Measurements from ENCODE around the gene ADSS1. TPM values are rescaled to one million over a fixed set of nuclear protein-coding genes. Genes with fewer than 3 reads are reported as not detected.

The ADSS1 gene
- total RNA-seq, 1 experiment from 2014 or later, result 9.9 TPM

GRCh38 chr14:104770851-104771272, 46.8 kb downstream of the ADSS1 start:
- H3K79me2 ChIP-seq (ENCODE audit: insufficient read depth, low read length), result no peaks in the 10 kb centered on the region
- peaks cover 3 to 9% of the 10 kb centered on the region in 2 experiments; a peak in 3 of 4 replicates for H3K4me1 ChIP-seq (ENCODE audit: control insufficient read depth in 1 of 2, insufficient read depth in 2 of 2, low read length in 2 of 2)
- H3K9me3 ChIP-seq (ENCODE audit: control insufficient read depth in 1 of 2, insufficient read depth in 1 of 2, low read depth in 1 of 2, low read length in 2 of 2), result peaks cover 0 to 11% of the 10 kb centered on the region in 2 experiments; a peak in 2 of 4 replicates
- no peaks in the 10 kb centered on the region for H3K27me3 ChIP-seq (ENCODE audit: insufficient read depth, low read length)
- no peak overlapping the region for H2AFZ ChIP-seq (ENCODE audit: low read depth, low read length, poor library complexity, severe bottlenecking)
- no peaks in the 10 kb centered on the region for H3K9me2 ChIP-seq (ENCODE audit: insufficient read depth)
- TF ChIP-seq POLR2A (IDR thresholded peaks at IDR 0.05; ENCODE audit: borderline replicate concordance, extremely low read depth, insufficient read depth, insufficient read length), result no peak
- TF ChIP-seq EGR1 (IDR thresholded peaks at IDR 0.05; ENCODE audit: low read depth), result no peak
- TF ChIP-seq CTCF (IDR thresholded peaks at IDR 0.05 in 2 of 3, conservative IDR thresholded peaks at IDR 0.05 in 1 of 3; ENCODE audit: borderline replicate concordance in 1 of 3, insufficient read depth in 1 of 3, low read depth in 2 of 3, low read length in 2 of 3), result peak in 2 of 3 experiments; percentile 71 to 79; a peak in 4 of 6 replicates
- no peak for TF ChIP-seq CBX3 (IDR thresholded peaks at IDR 0.05; ENCODE audit: low read depth)
- RAD21 ChIA-PET (ENCODE audit: low non-redundant PET in 1 of 2, low total read pairs in 2 of 2, uncharacterized antibody in 2 of 2, unreplicated experiment in 2 of 2), result no interaction called here
- H3K9ac ChIP-seq (ENCODE audit: low read length), result no peak overlapping the region
- DNase-seq (ENCODE audit: low read depth, low spot score) (no peak), ATAC-seq (no peak)
- no peak overlapping the region for H3K27ac ChIP-seq (ENCODE audit: low read depth, low read length)
- H3K36me3 ChIP-seq (ENCODE audit: control insufficient read depth in 1 of 2, insufficient read depth in 2 of 2, low read length in 2 of 2), result peaks cover 2 to 43% of the 10 kb centered on the region in 2 experiments; a peak in 3 of 4 replicates
- H3K4me2 ChIP-seq (ENCODE audit: low read length), result no peak overlapping the region
- CTCF ChIA-PET, result interaction anchor here (1.1 to 3.1 kb wide), 3 partner anchors 18 to 55 kb away, joined by 3 to 29 read pairs (median 5); partner anchors contain the start of gene SIVA1
- intact Hi-C loops (cut with micrococcal nuclease), result no loop called here
- H4K20me1 ChIP-seq (ENCODE audit: insufficient read depth), result no peaks in the 10 kb centered on the region
- no TSS peak for BruUV-seq (replicated peaks)
- POLR2A ChIA-PET, result no interaction called here
- H3K4me3 ChIP-seq (replicated peaks in 1 of 2; ENCODE audit: low read depth in 1 of 2, low read length in 2 of 2), result no peak overlapping the region

DNA sequence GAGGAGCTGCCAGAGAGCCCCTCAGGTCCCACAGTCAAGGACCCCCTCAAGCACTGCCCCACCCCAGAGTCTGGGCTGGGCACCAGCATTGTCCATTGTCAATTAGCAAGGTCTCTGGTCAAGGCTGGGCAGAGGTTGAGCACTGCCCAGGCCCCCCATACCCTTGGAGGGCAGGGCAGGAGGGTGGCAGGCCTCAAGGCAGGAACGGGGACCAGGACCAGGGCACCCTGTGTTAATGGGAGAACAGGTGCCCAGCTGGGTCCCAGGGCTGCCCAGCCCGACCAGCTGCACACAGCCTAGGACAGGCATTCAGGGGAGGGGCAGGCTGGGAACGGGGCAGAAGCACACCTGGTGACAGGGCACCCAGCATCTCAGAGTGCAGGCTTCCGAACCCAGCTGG, 47.3 kb downstream of the ADSS1 start:
- CTCF ChIA-PET, result interaction anchor here (1.1 to 1.4 kb wide), 2 partner anchors 19 to 41 kb away, joined by 3 to 5 read pairs; partner anchors contain the start of gene SIVA1
- ATAC-seq (no peak), DNase-seq (ENCODE audit: low read depth, low spot score) (no peak)
- H3K27me3 ChIP-seq (ENCODE audit: insufficient read depth, low read length), result no peaks in the 10 kb centered on the region
- H3K4me1 ChIP-seq (ENCODE audit: control insufficient read depth in 1 of 2, insufficient read depth in 2 of 2, low read length in 2 of 2), result peaks cover 3 to 9% of the 10 kb centered on the region in 2 experiments; a peak in 3 of 4 replicates
- no peak overlapping the region for H3K9ac ChIP-seq (ENCODE audit: low read length)
- no TSS peak for BruUV-seq (replicated peaks)
- peaks cover 2 to 43% of the 10 kb centered on the region in 2 experiments; a peak in 3 of 4 replicates for H3K36me3 ChIP-seq (ENCODE audit: control insufficient read depth in 1 of 2, insufficient read depth in 2 of 2, low read length in 2 of 2)
- no peaks in the 10 kb centered on the region for H4K20me1 ChIP-seq (ENCODE audit: insufficient read depth)
- TF ChIP-seq SRF (IDR thresholded peaks at IDR 0.05; ENCODE audit: low read depth) (no peak), EGR1 (IDR thresholded peaks at IDR 0.05; ENCODE audit: low read depth) (no peak), RAD21 (IDR thresholded peaks at IDR 0.05; ENCODE audit: low read depth) (no peak)
- POLR2A ChIA-PET, result no interaction called here
- H3K9me3 ChIP-seq (ENCODE audit: control insufficient read depth in 1 of 2, insufficient read depth in 1 of 2, low read depth in 1 of 2, low read length in 2 of 2), result peaks cover 0 to 11% of the 10 kb centered on the region in 2 experiments; a peak in 2 of 4 replicates
- intact Hi-C loops (cut with micrococcal nuclease), result no loop called here
- no peaks in the 10 kb centered on the region for H3K79me2 ChIP-seq (ENCODE audit: insufficient read depth, low read length)
- H3K27ac ChIP-seq (ENCODE audit: low read depth, low read length), result no peak overlapping the region
- RAD21 ChIA-PET (ENCODE audit: low non-redundant PET in 1 of 2, low total read pairs in 2 of 2, uncharacterized antibody in 2 of 2, unreplicated experiment in 2 of 2), result no interaction called here
- no peaks in the 10 kb centered on the region for H3K9me2 ChIP-seq (ENCODE audit: insufficient read depth)
- no peak overlapping the region for H2AFZ ChIP-seq (ENCODE audit: low read depth, low read length, poor library complexity, severe bottlenecking)
- H3K4me3 ChIP-seq (replicated peaks in 1 of 2; ENCODE audit: low read depth in 1 of 2, low read length in 2 of 2), result no peak overlapping the region
- no peak overlapping the region for H3K4me2 ChIP-seq (ENCODE audit: low read length)
